DMS79 treated with DMSO at 0.1 percent for 48 hours (cell line): Measurements from ENCODE around the gene CHRNA5.

Experiments used
- DNase-seq: peaks from one replicate; lab custom pipeline; 2025; lab: John Stamatoyannopoulos, UW

CHRNA5 gene

GRCh38 chr15:78640527-78641101 lies 75.3 kb downstream of the CHRNA5 start:
- no peak for DNase-seq

- DNase-seq, result no peak
Measured at GRCh38 chr15:78641102-78641748, 75.9 kb downstream of the CHRNA5 start, which contains the start of gene CHRNB4. Gene CHRNB4 (minus strand): TSS chr15:78641210. CDS start chr15:78641133, 77 bp downstream.

- no peak for DNase-seq
Measured at GRCh38 chr15:78641749-78642275, 76.5 kb downstream of the CHRNA5 start.

GRCh38 chr15:78642331-78642730 lies 77.0 kb downstream of the CHRNA5 start:
- DNase-seq, result no peak
